ENCODE results near the gene CNTNAP2. TPM values are rescaled to one million over a fixed set of nuclear protein-coding genes. Genes with fewer than 3 reads are reported as not detected.

The CNTNAP2 gene
- total RNA-seq, 2 experiments from 2014 or later: not detected

DNA sequence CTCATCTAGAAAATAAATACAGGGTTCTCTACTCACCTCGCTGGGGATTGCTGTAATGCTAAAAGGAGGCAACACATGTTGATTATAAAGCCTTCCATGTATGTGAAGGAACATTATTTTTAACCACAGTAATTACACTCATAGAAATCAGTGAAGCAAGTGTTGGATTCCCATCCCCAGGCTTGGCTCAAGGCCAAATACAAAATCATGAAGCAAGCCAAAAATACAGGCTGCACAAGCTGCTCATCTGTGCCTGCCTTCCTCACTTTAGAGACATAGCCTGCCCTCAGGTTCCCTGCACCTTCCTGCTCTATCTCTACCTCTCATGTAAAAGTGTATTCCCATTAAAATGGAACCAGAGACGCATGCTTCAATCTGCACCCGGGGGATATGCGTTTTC lies 1396.8 kb downstream of the CNTNAP2 start:
- intact Hi-C loops (cut with DNase I, micrococcal nuclease): no loop called here
- H3K36me3 ChIP-seq (ENCODE audit: insufficient read depth, low read length): no peaks in the 10 kb centered on the region
- no peak overlapping the region for H3K27ac ChIP-seq (ENCODE audit: low read depth in 1 of 2, low read length in 2 of 2)
- H3K9me3 Mint-ChIP-seq: no peaks in the 10 kb centered on the region
- no peak overlapping the region for H3K4me3 ChIP-seq (ENCODE audit: low read length)
- no peaks in the 10 kb centered on the region for H3K4me1 ChIP-seq (ENCODE audit: insufficient read depth, low read length)
- no peaks in the 10 kb centered on the region for H3K4me1 Mint-ChIP-seq (ENCODE audit: low read depth)
- TF ChIP-seq, protein P1, sequence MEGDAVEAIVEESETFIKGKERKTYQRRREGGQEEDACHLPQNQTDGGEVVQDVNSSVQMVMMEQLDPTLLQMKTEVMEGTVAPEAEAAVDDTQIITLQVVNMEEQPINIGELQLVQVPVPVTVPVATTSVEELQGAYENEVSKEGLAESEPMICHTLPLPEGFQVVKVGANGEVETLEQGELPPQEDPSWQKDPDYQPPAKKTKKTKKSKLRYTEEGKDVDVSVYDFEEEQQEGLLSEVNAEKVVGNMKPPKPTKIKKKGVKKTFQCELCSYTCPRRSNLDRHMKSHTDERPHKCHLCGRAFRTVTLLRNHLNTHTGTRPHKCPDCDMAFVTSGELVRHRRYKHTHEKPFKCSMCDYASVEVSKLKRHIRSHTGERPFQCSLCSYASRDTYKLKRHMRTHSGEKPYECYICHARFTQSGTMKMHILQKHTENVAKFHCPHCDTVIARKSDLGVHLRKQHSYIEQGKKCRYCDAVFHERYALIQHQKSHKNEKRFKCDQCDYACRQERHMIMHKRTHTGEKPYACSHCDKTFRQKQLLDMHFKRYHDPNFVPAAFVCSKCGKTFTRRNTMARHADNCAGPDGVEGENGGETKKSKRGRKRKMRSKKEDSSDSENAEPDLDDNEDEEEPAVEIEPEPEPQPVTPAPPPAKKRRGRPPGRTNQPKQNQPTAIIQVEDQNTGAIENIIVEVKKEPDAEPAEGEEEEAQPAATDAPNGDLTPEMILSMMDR (IDR thresholded peaks at IDR 0.05): no peak
- CTCF ChIA-PET: no interaction called here
- no peaks in the 10 kb centered on the region for H3K27me3 Mint-ChIP-seq
- no peak overlapping the region for H3K4me3 Mint-ChIP-seq
- ATAC-seq (ENCODE audit: poor library complexity) (no peak), DNase-seq (no peak)
- POLR2A ChIA-PET: no interaction called here
- no peaks in the 10 kb centered on the region for H3K36me3 Mint-ChIP-seq (ENCODE audit: low read depth)
- H3K9me3 ChIP-seq (ENCODE audit: control insufficient read depth in 1 of 2, insufficient read depth in 1 of 2, low read length in 2 of 2): no peaks in the 10 kb centered on the region
- no peak overlapping the region for H3K27ac Mint-ChIP-seq
- H3K27me3 ChIP-seq (ENCODE audit: control insufficient read depth in 1 of 2, insufficient read depth in 2 of 2, low read length in 2 of 2): no peaks in the 10 kb centered on the region

DNA sequence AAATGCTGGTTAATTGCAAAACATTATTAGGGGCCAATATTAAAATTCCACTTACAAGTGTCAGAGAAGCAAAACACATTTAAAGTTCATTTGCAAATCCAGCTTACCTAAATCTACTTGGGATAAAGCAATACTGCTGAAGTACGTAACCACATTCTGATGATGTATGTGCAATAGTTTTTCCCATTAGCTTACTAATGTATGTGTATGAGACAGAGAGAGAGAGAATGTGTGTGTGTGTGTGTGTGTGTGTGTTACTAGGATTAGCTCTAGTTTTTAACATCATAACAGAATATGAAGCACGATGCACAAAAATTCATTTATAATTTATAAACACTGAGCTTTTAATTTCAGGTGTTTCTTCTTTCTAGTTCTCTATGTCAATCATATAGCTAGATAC lies 1399.8 kb downstream of the CNTNAP2 start:
- ATAC-seq (ENCODE audit: poor library complexity) (no peak), DNase-seq (no peak)
- H3K9me3 Mint-ChIP-seq: no peaks in the 10 kb centered on the region
- POLR2A ChIA-PET: no interaction called here
- no peaks in the 10 kb centered on the region for H3K4me1 Mint-ChIP-seq (ENCODE audit: low read depth)
- no peak overlapping the region for H3K4me3 ChIP-seq (ENCODE audit: low read length)
- no peak overlapping the region for H3K27ac ChIP-seq (ENCODE audit: low read depth in 1 of 2, low read length in 2 of 2)
- no peaks in the 10 kb centered on the region for H3K36me3 Mint-ChIP-seq (ENCODE audit: low read depth)
- intact Hi-C loops (cut with DNase I, micrococcal nuclease): no loop called here
- TF ChIP-seq, protein P1 (IDR thresholded peaks at IDR 0.05): no peak
- no peaks in the 10 kb centered on the region for H3K27me3 Mint-ChIP-seq
- H3K27ac Mint-ChIP-seq: no peak overlapping the region
- H3K4me1 ChIP-seq (ENCODE audit: insufficient read depth, low read length): no peaks in the 10 kb centered on the region
- no peaks in the 10 kb centered on the region for H3K36me3 ChIP-seq (ENCODE audit: insufficient read depth, low read length)
- H3K9me3 ChIP-seq (ENCODE audit: control insufficient read depth in 1 of 2, insufficient read depth in 1 of 2, low read length in 2 of 2): peaks cover 0 to 7% of the 10 kb centered on the region in 2 experiments
- CTCF ChIA-PET: interaction anchor here (0.7 kb wide), 1 partner anchor 69 kb away, joined by 3 read pairs; no protein-coding TSS in a partner anchor
- H3K4me3 Mint-ChIP-seq: no peak overlapping the region
- H3K27me3 ChIP-seq (ENCODE audit: control insufficient read depth in 1 of 2, insufficient read depth in 2 of 2, low read length in 2 of 2): no peaks in the 10 kb centered on the region

DNA sequence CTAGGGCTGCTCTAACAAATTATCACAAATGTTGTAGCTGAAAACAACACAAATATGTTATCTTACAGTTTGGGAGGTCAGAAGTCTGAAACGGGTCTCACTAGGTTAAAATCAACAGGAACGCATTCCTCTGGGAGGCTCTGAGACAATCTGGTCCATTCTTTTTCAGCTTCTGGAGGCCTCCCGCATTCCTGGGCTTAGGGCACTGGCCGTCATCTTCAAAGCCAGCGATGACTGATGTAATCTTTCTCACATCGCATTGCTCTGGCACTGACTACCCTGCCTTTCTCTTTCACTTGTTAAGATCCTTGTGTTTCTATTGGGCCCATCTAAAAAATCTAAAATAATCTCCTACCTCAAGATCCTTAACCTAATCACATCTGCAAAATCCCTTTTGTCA lies 1402.5 kb downstream of the CNTNAP2 start:
- Mint-ChIP-seq H3K36me3 (ENCODE audit: low read depth) (no peaks in the 10 kb centered on the region), H3K27ac (no peak overlapping the region), H3K27me3 (no peaks in the 10 kb centered on the region), H3K4me1 (ENCODE audit: low read depth) (no peaks in the 10 kb centered on the region), H3K9me3 (no peaks in the 10 kb centered on the region), H3K4me3 (no peak overlapping the region)
- H3K9me3 ChIP-seq (ENCODE audit: control insufficient read depth in 1 of 2, insufficient read depth in 1 of 2, low read length in 2 of 2): peaks cover 0 to 9% of the 10 kb centered on the region in 2 experiments
- no peaks in the 10 kb centered on the region for H3K4me1 ChIP-seq (ENCODE audit: insufficient read depth, low read length)
- no peaks in the 10 kb centered on the region for H3K27me3 ChIP-seq (ENCODE audit: control insufficient read depth in 1 of 2, insufficient read depth in 2 of 2, low read length in 2 of 2)
- ChIA-PET CTCF (no interaction called here), POLR2A (no interaction called here)
- DNase-seq (no peak), ATAC-seq (ENCODE audit: poor library complexity) (no peak)
- TF ChIP-seq, protein P1 (IDR thresholded peaks at IDR 0.05): no peak
- no peak overlapping the region for H3K4me3 ChIP-seq (ENCODE audit: low read length)
- intact Hi-C loops (cut with DNase I, micrococcal nuclease): no loop called here
- H3K36me3 ChIP-seq (ENCODE audit: insufficient read depth, low read length): no peaks in the 10 kb centered on the region
- no peak overlapping the region for H3K27ac ChIP-seq (ENCODE audit: low read depth in 1 of 2, low read length in 2 of 2)

Data from CD4-positive, alpha-beta T cell (primary cell).